Kidney (tissue), 14 donors: Measurements from ENCODE around the gene SOX11. TPM values are rescaled to one million over a fixed set of nuclear protein-coding genes. Genes with fewer than 3 reads are reported as not detected.

Source experiments
- DNase-seq, 5 donors: peaks; one replicate each; pipeline ENCODE4 v3.0.0-alpha.2; 2013 to 2020
- FAIRE-seq: peaks from 2 replicates; lab custom pipeline; 2012; peaks lifted over from hg19 to GRCh38; lab: Jason Lieb, UNC
- H3K27ac ChIP-seq, 2 donors: one replicate each; pipeline ENCODE4 v1.7.0; 2013; ENCODE audit warnings: low read depth in 2 of 2, low read length in 2 of 2, inconsistent platforms in 1 of 2
- H3K27me3 ChIP-seq: one replicate; pipeline ENCODE4 v1.7.1; 2013; ENCODE audit warnings: low read length, inconsistent platforms; ENCODE audit not compliant: control insufficient read depth, insufficient read depth
- H3K36me3 ChIP-seq, 3 donors: one replicate each; pipeline versions ENCODE4 v1.7.0 to v1.7.1; 2013; ENCODE audit warnings: low read length in 3 of 3, control low read depth in 1 of 3, inconsistent platforms in 1 of 3; ENCODE audit not compliant: insufficient read depth in 3 of 3, control insufficient read depth in 2 of 3
- H3K4me1 ChIP-seq, 3 donors: one replicate each; pipeline versions ENCODE4 v1.7.0 to v1.7.1; 2013; ENCODE audit warnings: low read length in 3 of 3, inconsistent platforms in 1 of 3, low read depth in 1 of 3; ENCODE audit not compliant: control insufficient read depth in 2 of 3, insufficient read depth in 2 of 3
- H3K4me3 ChIP-seq, 3 donors: one replicate each; pipeline versions ENCODE4 v1.7.0 to v1.8.1; 2013; ENCODE audit warnings: low read length in 3 of 3, control low read depth in 1 of 3, inconsistent platforms in 1 of 3
- H3K9ac ChIP-seq, 3 donors: one replicate each; pipeline versions ENCODE4 v1.7.0 to v1.7.1; 2013; ENCODE audit warnings: low read length in 3 of 3, control low read depth in 1 of 3, inconsistent platforms in 1 of 3
- H3K9me3 ChIP-seq, 3 donors: one replicate each; pipeline versions ENCODE4 v1.7.0 to v1.7.1; 2013; ENCODE audit warnings: low read length in 3 of 3, control low read depth in 1 of 3, inconsistent platforms in 1 of 3; ENCODE audit not compliant: control insufficient read depth in 2 of 3, insufficient read depth in 1 of 3
- CTCF ChIP-seq: IDR thresholded peaks from 3 replicates; pipeline ENCODE4 v1.5.1; 2012; ENCODE audit warnings: mild to moderate bottlenecking, moderate library complexity, borderline replicate concordance; ENCODE audit not compliant: insufficient read depth; ENCODE audit errors: extremely low read depth
- intact Hi-C: fragments of 100-400 bp; cut with DNase I; formaldehyde crosslinking; loops from one replicate; pipeline ENCODE4 v1.11.1; 2022
- polyA plus RNA-seq: library from polyadenylated mRNA; stranded (reverse); fragments of 350-450 nt; fragmentation: Illumina TruSeq; extraction: RNeasy Lipid Tissue Mini Kit (QIAGEN cat#74804); gene quantifications from one replicate; pipeline ENCODE4 v1.2.3, GENCODE V29; 2014; ENCODE audit warnings: low read depth, low replicate concordance; ENCODE audit not compliant: insufficient read depth
- total RNA-seq: library from RNA; stranded (reverse); fragmentation: NEBNext Ultra II Directional; extraction: Animal tissue kit (Norgen Biotek cat#: 25700); gene quantifications from one replicate; pipeline ENCODE4 v1.2.1, GENCODE V29; 2021
- donor health status: control.
- donor health status: control.
- donor health status: control.
- donor health status: control.
- donor health status: control.
- donor health status: DM: yes; HTN: yes; CAD: no.
- donor health status: Normal renal cell carcinoma (clear cell type).

Gene SOX11
- total and polyA plus RNA-seq, 2 donors from 2014 or later: 0.22 TPM; not detected in 1

GRCh38 chr2:5683471-5683870 lies 8.7 kb upstream of the SOX11 start:
- no peaks in the 10 kb centered on the region for H3K27me3 ChIP-seq

GRCh38 chr2:5685225-5685624 lies 7.0 kb upstream of the SOX11 start:
- Histone ChIP-seq H3K9me3 (peaks cover 0 to 5% (median 0%) of the 10 kb centered on the region in 3 donors), H3K36me3 (no peaks in the 10 kb centered on the region), H3K4me3 (no peak overlapping the region), H3K4me1 (no peaks in the 10 kb centered on the region), H3K27me3 (no peaks in the 10 kb centered on the region), H3K27ac (no peak overlapping the region), H3K9ac (no peak overlapping the region)
- intact Hi-C loops: no loop called here
- no peak for TF ChIP-seq CTCF
- DNase-seq (no peak), FAIRE-seq (no peak)

More at GRCh38 chr2:5683471-5683870, 8.7 kb upstream of the SOX11 start:
- TF ChIP-seq CTCF: no peak
- H3K27ac ChIP-seq: no peak overlapping the region
- H3K4me3 ChIP-seq: no peak overlapping the region
- FAIRE-seq: no peak
- no peak overlapping the region for H3K9ac ChIP-seq
- peak in 1 of 5 donors; percentile 52 for DNase-seq
- intact Hi-C loops: no loop called here
- H3K36me3 ChIP-seq: no peaks in the 10 kb centered on the region
- H3K4me1 ChIP-seq: no peaks in the 10 kb centered on the region
- peaks cover 0 to 5% (median 0%) of the 10 kb centered on the region in 3 donors for H3K9me3 ChIP-seq

- DNase-seq (no peak), FAIRE-seq (no peak)
- H3K9me3 ChIP-seq: peaks cover 0 to 4% (median 0%) of the 10 kb centered on the region in 3 donors
- H3K27ac ChIP-seq: no peak overlapping the region
- no peak overlapping the region for H3K9ac ChIP-seq
- H3K4me3 ChIP-seq: no peak overlapping the region
- intact Hi-C loops: no loop called here
- no peak for TF ChIP-seq CTCF
- H3K4me1 ChIP-seq: no peaks in the 10 kb centered on the region
- no peaks in the 10 kb centered on the region for H3K27me3 ChIP-seq
- no peaks in the 10 kb centered on the region for H3K36me3 ChIP-seq
Measured at GRCh38 chr2:5686068-5686467, 6.1 kb upstream of the SOX11 start.

- Histone ChIP-seq H3K4me3 (no peak overlapping the region), H3K27ac (no peak overlapping the region), H3K36me3 (no peaks in the 10 kb centered on the region), H3K9ac (no peak overlapping the region), H3K4me1 (no peaks in the 10 kb centered on the region), H3K27me3 (no peaks in the 10 kb centered on the region), H3K9me3 (no peaks in the 10 kb centered on the region)
- intact Hi-C loops: no loop called here
- FAIRE-seq (no peak), DNase-seq (no peak)
- no peak for TF ChIP-seq CTCF
Measured at GRCh38 chr2:5686536-5686935, 5.6 kb upstream of the SOX11 start.
